ENCODE data around the gene SHLD1. TPM values are rescaled to one million over a fixed set of nuclear protein-coding genes. Genes with fewer than 3 reads are reported as not detected.
"Not testable (repeated sequence)": the region's sequence is repeated elsewhere in the genome, so short reads cannot be mapped to it uniquely, and the experiment has no call there.

Gene SHLD1
- total RNA-seq, 1 experiment from 2014 or later: 3.6 TPM

DNA sequence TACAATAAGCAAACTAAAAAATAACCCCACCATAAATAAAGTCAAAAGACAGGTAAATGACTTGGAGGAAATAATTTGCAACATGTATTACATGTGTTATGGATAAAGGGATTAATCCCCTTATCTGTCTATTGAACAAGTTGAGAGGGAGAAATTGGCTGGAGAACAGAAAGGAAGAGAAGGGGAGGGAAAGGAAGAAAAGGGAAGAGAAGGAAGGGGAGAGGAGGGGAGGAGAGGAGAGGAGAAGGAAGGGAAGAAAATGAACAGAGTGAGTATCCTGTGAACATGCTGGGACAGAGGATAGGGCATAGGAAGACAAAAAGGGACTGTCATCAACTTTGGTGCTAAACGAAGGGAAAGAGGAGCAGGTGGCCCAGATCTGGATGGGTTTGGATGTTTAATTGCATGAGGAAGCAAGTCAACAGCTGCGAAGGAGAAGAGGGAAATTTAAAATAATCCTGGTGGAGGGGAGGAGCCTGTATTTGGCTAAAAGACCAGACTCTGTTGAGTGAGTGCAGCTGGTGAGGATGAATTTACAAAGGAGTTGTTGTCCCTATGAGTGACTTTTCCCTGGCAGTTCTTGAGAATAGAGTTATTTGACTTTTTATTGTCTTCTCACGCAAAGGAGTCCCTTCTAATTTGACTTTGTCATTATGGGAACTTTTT lies 14.2 kb upstream of the SHLD1 start:
- no peak for DNase-seq (ENCODE audit: low spot score)

DNA sequence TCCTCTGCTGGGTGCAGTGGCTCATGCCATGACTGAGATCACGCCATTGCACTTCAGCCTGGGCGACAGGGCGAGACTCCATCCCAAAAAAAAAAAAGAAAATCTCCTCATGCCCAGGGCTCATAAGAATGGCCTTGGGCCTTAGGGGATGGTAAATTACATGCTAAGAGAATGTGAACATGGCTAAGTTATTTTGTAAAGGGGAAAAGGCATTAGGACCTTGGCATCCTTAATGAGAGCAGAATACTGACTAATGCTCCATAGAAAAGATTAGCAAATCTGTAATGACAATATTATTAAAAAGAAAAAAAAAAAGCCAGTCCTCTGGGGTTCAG lies 12.6 kb upstream of the SHLD1 start:
- no peak for DNase-seq (ENCODE audit: low spot score)

DNA sequence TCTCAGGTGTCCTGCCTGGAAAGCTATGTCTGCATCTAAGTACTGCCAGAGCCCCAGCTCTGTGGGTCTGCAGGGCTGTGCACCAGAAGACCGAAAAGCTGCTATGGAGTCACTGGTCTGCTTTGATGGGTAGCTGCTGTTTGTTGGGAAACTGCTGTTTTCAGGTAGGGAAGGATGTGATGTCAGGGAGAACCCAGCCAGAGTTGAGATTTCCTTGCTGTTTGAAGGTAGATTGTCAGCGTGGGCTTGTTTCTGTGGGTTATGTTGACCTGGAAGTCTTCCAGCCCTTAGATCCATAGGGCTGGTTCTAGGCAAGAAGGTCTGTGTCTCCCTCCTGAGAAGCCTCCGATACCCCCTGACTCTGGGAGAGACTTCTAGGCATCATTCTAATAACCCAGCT lies 12.2 kb upstream of the SHLD1 start:
- no peak for DNase-seq (ENCODE audit: low spot score)

DNA sequence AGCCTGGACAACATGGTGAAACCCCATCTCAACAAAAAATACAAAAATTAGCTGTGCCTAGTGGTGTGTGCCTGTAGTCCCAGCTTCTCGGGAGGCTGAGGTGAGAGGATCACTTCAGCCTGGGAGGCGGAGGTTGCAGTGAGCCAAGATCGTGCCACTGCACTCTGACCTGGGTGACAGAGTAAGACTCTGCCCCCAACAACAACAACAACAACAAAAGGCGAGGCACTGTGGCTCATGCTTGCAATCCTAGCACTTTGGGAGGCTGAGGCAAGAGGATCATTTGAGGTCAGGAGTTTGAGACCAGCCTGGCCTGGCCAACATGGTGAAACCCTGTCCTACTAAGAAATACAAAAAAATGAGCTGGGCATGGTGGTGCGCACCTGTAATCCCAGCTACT lies 9.6 kb upstream of the SHLD1 start:
- DNase-seq (ENCODE audit: low spot score): not testable (repeated sequence)

DNA sequence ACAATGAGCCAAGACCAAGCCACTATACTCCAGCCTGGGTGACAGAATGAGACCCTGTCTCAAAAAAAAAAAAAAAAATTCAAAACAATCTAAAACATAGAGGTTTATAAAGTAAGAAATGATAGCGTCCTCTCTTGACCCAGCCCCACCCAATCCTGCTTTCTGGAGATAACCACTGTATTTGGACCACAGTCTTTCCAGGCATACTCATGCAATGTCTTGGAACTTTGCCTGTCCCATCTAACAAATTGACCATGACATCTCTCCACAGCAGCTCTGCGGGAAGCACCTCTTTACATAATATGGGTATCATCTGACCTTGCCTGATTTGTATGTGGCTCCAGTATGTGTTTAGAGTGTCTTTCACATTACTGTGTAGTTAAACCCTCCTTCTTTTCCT lies 9.1 kb upstream of the SHLD1 start:
- peak; percentile 62 for DNase-seq (ENCODE audit: low spot score)

DNA sequence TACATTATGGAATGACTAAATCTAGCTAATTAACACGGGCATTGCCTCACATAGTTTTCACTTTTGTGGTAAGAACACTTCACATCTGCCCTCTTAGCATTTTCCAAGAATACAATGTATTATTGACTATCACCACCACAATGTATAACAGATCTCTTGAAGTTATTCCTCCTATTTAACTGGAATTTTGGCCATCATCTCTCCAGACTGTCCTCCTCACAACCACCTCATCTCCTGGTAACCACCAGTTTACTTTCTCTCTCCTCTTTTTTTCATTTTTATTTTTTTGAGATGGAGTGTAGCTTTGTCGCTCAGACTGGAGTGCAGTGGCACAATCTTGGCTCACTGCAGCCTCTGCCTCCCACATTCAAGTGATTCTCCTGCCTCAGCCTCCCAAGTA lies 8.2 kb upstream of the SHLD1 start:
- DNase-seq (ENCODE audit: low spot score): no peak

DNA sequence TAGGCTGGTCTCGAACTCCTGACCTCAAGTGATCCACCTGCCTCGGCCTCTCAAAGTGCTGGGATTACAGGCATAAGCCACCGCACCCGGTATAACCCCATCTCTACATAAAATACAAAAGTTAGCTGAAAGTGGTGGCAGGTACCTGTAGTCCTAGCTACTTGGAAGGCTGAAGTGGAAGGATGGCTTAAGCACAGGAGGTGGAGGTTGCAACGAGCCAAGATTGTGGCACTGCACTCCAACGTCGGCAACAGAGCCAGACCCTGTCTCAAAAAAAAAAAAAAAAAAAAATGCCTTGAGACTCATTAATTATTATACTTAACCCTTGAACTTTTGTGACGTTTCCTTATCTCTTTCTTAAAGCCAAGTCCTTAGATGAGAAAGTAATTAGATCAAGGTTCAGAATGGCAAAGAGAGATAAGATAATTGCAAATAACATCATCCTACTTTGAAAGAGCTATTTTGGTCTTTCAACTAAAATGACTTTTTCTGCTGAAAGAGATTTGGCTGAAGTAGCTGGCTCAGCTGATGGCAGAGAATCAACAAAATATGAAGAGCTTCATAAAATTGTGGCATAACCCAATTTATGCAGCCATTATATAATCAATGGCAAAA lies 4.7 kb upstream of the SHLD1 start:
- no peak for DNase-seq (ENCODE audit: low spot score)

DNA sequence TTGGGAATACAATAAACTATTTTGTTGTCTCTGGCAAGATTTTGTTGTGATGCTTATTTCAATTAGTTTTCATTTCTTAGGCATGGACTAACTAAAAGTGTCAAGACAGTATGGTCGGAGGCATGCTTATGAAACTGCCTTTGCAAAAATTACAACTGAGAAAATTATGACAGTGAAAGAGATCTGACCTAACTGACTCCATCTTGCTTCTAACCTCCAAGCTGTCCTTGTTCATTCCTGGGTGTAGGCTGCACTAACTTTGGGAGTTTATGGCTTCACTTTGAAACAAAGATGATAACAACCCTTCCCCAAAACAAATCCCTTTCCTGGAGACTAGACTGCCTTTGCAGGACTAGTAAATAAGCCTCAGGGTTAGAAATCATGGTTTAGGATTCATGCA lies 4.1 kb upstream of the SHLD1 start:
- DNase-seq (ENCODE audit: low spot score): no peak

DNA sequence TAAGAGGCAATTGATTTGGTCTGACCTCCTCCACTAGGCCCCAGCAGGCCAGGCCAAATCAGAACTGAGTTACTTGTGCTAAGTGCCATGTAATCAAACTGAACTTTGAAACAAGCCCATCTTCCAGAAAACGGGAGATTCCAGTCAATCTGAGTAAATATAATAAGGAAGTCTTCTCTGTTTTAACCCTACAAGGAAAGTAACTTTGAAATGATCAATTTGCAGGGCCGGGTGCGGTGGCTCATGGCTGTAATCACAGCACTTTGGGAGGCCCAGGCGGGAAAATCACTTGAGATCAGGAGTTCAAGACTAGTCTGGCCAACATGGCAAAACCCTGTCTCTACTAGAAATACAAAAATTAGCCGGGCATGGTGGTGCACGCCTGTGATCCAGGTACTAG lies 2.0 kb upstream of the SHLD1 start:
- DNase-seq (ENCODE audit: low spot score): no peak

DNA sequence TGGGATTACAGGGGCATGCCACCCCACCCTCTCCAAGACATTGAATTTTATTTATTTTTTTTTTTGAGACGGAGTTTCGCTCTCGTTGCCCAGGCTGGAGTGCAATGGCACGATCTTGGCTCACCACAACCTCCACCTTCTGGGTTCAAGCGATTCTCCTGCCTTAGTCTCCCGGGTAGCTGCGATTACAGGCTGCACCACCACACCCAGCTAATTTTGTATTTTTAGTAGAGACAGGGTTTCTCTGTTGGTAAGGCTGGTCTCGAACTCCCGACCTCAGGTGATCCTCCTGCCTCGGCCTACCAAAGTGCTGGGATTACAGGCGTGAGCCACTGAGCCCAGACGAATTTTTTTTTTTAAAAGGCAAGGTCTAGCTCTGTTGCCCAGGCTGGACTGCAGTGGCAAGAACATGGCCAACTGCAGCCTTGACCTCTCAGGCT lies 669 bp upstream of the SHLD1 start:
- DNase-seq (ENCODE audit: low spot score): not testable (repeated sequence)

DNA sequence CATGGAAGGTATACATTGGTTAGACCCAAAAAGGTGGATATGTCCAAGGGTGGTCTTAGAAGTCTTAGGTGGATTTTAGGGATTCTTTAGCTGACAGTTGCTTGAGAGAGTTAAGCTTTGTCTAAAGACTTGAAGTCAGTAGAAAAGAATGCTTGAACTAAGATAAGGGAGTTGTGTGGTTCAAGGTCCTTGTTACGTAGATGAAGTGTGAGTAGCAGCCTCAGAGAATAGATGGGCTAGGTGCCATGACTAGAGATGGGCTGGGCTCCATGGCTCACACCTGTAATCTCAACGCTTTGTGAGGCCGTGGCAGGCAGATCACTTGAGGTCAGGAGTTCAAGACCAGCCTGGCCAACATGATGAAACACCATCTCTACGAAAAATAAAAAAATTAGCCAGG lies 1.7 kb downstream of the SHLD1 start:
- DNase-seq (ENCODE audit: low spot score): no peak

DNA sequence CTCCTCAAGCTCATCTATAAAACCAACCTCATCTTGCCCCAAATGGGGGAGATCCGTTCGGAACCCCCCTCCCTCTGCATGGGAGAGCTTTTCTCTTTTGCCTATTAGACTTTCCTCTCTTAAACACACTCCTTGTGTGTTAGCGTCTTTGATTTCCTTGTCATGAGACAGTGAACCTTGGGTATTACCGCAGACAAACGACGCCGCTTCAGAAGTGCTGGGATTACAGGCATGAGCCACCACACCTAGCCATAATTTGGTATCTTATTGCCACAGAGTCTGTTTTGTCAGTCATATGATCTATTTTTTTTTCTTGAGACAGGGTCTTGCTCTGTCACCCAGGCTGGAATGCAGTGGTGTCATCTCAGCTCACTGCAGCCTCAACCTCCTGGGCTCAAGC lies 3.6 kb downstream of the SHLD1 start:
- DNase-seq (ENCODE audit: low spot score): no peak

DNA sequence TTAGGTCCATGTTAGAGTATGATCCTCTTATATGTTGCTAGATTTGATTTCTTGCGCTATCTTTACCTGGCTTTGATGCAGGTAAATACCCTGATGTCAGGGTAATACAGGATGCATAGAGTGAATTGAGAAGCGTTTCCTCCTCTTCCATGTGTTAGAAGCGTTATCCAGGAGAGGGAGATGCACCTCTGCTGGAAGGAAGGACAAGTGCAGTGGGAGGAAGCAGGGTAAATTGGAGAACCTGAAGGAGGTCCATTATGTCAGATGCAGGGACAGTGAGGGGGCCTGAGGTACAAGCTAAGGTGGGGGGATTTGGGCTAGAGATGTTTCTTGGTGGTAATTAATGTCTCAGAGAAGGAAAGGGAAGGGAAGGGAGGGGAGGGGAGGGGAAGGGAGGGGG lies 7.7 kb downstream of the SHLD1 start:
- no peak for DNase-seq (ENCODE audit: low spot score)

DNA sequence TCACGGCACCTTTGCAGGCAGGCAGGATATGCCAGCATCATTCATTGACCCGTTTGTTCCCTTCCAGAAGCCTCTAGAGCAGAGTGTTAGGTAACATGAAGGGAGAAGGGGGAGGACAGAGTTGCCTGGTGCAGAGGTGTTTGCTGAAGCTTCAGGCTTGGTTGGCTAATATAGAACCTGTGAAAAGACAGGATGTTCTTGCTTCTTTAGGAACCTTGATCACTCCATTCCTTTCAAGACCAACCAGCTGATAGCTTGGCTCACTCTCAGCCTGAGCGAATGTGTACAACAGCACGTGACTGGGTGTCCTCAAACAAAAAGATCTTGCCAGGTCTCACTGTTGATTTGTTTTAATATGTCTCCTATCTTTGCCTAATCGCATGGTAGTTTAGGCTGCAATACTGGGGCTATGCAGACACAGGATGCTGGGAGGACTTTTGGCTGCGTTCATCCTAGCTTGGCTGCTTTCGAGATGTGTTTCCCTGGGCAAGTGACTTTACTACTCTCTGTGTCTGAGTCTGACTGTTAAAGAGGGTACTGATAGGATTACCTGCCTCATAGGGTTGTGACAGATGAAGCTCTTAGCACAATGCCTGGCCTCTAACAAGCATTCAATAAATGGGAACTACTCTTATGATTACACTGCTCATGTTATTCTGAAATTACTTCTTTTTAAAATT lies 16.0 kb downstream of the SHLD1 start:
- DNase-seq (ENCODE audit: low spot score): no peak

DNA sequence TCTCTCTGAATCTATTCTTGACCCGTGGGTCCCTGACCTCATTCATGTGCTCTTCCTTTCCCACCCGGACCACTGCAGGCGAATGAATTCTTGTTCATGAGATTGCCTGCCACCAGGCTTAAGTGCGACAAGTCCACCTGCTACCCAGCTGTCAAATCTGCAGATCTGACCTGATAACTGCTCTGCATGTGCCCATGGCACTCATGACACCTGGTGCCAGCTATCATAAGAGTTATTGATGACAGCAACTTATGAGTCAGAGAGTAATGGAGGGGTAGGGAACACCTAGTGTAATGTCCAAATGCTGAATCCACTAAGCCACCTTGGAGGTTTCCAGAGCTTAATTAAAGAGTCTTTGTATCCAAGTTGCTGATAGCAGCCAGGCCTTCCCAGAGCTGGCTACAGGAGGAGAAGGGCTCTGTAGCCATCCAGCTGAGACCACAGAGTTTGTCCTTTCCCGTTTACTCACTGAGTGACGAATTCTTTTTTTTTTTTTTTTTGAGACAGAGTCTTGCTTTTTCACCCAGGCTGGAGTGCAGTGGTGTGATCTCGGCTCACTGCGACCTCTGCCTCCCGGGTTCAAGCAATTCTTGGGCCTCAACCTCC lies 17.4 kb downstream of the SHLD1 start:
- DNase-seq (ENCODE audit: low spot score): peak; percentile 8

DNA sequence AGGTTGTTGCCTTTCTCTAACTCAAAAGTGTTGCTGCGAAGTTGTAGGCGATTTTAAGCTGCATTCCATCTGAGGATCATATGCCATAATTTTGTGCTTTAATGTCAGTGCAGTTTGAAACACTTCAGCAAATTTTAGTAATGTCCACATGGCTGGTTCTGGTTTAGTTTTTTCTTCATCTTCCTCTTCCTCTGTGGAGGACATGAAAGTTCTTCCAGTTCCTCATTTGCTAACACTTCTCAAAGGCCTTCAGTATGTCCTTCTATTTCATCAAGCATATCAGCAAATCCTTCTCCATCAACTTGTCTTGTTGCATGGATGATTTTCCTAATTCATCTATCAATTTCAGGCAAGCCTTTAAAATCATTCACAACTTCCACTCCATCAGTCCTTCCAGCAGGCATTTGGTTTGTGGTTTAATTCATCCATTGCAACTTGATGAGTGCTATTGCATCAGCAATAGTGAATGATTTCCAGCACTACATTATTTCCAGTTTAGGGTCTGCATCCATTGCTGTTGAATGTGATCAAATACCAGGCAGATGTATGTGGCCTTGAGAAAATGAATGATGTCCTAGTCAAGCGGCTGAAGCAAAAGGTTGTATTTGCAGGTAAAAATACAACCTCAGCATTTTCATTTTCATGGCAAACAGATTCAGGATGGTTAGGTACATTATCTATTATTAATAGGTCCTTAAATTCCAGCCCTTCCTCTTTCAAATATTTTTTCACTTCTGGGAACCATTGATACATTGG lies 20.2 kb downstream of the SHLD1 start:
- no peak for DNase-seq (ENCODE audit: low spot score)

DNA sequence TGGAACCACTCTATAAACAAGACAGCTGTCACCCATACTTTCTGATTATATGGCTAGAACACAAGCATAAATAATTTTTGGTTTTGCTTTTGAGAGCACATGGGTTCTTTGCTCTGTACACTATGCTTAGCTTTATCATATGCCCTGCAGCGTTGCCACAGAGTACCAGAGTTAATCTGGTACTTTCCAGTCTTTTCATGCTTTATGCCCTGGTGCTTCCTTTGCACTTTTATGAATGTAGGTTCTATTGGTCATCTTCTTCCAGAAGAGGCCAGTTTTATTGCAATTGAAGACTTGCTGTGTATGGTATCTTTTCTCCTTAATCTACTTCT lies 20.8 kb downstream of the SHLD1 start:
- no peak for DNase-seq (ENCODE audit: low spot score)

DNA sequence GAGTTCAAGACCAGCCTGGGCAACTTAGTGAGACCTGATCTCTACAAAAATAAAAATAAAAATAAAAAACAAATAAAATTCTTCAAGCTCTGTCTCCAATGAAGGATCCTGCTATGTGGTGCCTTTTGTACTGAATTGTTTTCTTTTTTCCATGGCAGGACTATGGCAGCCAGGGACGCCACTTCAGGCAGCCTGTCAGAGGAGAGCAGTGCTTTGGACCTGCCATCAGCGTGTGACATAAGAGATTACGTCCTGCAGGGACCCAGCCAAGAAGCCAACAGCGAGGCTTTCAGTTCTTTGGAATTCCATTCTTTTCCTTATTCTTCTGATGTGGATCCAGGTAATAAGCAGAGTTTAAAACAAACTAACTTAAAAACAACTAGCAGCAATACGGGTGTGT lies 22.5 kb downstream of the SHLD1 start:
- DNase-seq (ENCODE audit: low spot score): no peak

DNA sequence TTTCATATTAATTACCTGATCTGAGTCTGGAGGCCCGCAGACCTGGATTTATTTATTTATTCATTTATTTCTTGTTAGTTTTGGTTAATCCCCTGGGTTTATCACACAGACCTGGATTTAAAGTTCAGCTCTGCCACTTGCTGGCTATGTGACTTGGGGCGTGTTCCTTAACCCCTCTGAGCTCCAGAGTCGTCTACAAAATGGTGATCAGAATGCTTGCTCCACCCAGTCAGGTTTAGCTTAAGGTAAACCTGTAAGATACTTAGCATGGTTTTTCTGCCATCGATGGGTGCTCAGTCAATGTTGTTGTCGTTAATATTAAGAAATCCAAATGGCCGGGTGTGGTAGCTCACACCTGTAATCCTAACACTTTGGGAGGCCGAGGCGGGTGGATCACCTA lies 23.4 kb downstream of the SHLD1 start:
- DNase-seq (ENCODE audit: low spot score): no peak

DNA sequence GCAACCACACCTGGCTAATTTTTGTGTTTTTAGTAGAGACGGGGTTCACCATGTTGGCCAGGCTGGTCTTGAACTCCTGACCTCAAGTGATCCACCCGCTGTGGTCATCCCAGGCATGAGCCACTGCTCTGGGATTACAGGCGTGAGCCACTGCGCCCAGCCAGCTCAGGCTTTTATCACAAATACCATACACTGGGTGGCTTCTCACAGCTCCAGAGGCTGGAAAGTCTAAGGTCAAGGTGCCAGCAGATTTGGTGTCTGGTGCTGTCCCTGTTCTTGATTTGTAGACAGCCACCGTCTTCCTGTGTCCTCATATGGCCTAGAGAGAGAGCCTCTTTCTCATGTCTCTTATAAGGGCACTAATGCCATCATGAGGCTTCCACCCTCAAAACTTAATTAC lies 25.9 kb downstream of the SHLD1 start:
- DNase-seq (ENCODE audit: low spot score): no peak

DNA sequence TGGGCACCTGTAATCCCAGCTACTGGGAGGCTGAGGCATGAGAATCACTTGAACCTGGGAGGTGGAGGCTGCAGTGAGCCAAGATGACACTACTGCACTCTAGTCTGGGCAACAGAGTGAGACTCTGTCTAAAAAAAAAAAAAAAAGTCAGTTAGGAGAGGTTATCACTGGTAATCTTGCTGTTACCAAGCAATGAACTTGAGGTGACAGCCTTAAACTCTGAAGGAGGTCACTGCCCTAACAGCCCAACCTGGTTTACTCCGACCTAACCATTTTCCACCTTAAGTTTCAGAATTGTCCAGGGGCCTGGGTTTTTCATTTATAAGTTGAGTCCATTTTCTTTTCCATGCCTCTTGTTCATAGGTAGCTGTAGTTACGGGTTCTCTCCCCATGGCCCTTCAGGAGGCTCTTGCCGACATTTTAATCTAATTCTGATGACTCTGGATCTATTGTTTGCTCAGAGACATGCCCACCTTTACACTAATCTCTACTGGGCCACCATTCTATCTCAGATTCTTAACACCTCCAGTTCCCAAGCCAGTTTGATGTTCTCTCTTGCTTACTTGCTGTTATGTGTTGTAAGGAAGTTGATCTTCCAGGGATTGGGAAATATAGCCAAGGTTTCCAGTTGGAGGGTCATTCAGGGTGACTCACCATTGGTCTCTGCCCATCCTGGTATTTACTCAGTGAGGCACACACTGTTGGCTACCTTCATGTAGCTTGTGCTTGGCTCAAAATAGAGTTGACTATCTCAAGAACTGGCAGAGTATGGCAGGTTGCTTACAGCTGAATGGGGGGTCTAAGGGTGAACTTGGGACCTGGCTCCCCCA lies 29.1 kb downstream of the SHLD1 start:
- peak; percentile 11 for DNase-seq (ENCODE audit: low spot score)

DNA sequence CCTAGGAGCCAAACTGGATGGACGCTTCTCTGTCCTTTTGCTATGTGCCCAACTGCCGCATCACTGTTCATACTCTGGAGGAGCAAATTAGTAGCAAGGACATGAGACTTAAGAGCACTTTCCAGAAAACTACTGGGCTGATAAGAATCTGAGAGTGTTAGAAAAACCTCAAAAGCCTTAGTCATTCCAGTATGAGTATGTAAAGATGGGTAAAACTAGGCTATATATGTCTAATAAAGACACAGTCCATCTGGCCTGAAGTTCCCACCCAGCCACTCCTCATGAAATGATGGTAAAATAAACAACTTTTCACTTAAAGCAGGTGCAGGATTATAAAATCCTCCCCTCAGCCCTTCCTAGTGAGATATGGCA lies 30.6 kb downstream of the SHLD1 start:
- peak; percentile 30 for DNase-seq (ENCODE audit: low spot score)
